ENCODE measurements around the gene MTHFS. TPM values are rescaled to one million over a fixed set of nuclear protein-coding genes. Genes with fewer than 3 reads are reported as not detected.
A peak's percentile ranks its signal among the peaks of the same experiment; 100 is the strongest.
"Not testable (repeated sequence)": the region's sequence is repeated elsewhere in the genome, so short reads cannot be mapped to it uniquely, and the experiment has no call there.

MTHFS gene
- total and polyA plus RNA-seq, 11 donors: 5.7 to 45.5 (median 13.4) TPM

GRCh38 chr15:79918278-79918677 is 21.5 kb upstream of the MTHFS start:
- Histone ChIP-seq H3K4me1 (peaks cover 0 to 12% (median 0%) of the 10 kb centered on the region in 12 donors), H3K27ac (no peak overlapping the region), H3K27me3 (no peaks in the 10 kb centered on the region), H3K36me3 (peaks cover 0 to 28% (median 0%) of the 10 kb centered on the region in 9 donors), H3K4me3 (no peak overlapping the region), H3K9me3 (peaks cover 0 to 86% (median 69%) of the 10 kb centered on the region in 12 donors)
- intact Hi-C loops (cut with DNase I): loop anchor here in 1 of 10 donors (5.0 kb wide), 1 partner anchor 234 kb away; the partner anchor contains the start of gene FAH
- DNase-seq (no peak), ATAC-seq (no peak)
- TF ChIP-seq POLR2A (IDR thresholded peaks at IDR 0.05): no peak
- no peak for TF ChIP-seq CTCF (IDR thresholded peaks at IDR 0.05)
- WGBS, 4 donors: 93 to 97% (median 95%) methylated on average over 11 of the region's 11 CpGs

GRCh38 chr15:79916502-79917132 is 19.8 kb upstream of the MTHFS start:
- no peak for TF ChIP-seq CTCF (IDR thresholded peaks at IDR 0.05)
- TF ChIP-seq POLR2A (IDR thresholded peaks at IDR 0.05): no peak
- Histone ChIP-seq H3K4me3 (no peak overlapping the region), H3K27ac (no peak overlapping the region), H3K4me1 (no peaks in the 10 kb centered on the region), H3K36me3 (peaks cover 0 to 31% (median 0%) of the 10 kb centered on the region in 9 donors), H3K9me3 (peaks cover 0 to 86% (median 67%) of the 10 kb centered on the region in 12 donors), H3K27me3 (no peaks in the 10 kb centered on the region)
- no peak for DNase-seq
- WGBS, 4 donors: 58 to 79% (median 64%) methylated on average over 3 of the region's 3 CpGs
- intact Hi-C loops (cut with DNase I): loop anchor here in 1 of 10 donors (5.0 kb wide), 1 partner anchor 236 kb away; the partner anchor contains the start of gene FAH
- ATAC-seq: no peak

- H3K9me3 ChIP-seq: peaks cover 0 to 80% (median 61%) of the 10 kb centered on the region in 12 donors
- not testable (repeated sequence) for ATAC-seq, H3K4me3 ChIP-seq, DNase-seq, H3K27ac ChIP-seq, H3K27me3 ChIP-seq, H3K4me1 ChIP-seq
- H3K36me3 ChIP-seq: peaks cover 0 to 26% (median 0%) of the 10 kb centered on the region in 9 donors
- WGBS, 4 donors: 88 to 96% (median 92%) methylated on average over 3 of the region's 3 CpGs
- intact Hi-C loops (cut with DNase I): loop anchor here in 1 of 10 donors (5.0 kb wide), 1 partner anchor 236 kb away; the partner anchor contains the start of gene FAH
These were observed 19.1 kb upstream of the MTHFS start for GRCh38 chr15:79915776-79916501.

- H3K36me3 ChIP-seq: peaks cover 0 to 17% (median 0%) of the 10 kb centered on the region in 9 donors
- no peak for DNase-seq
- H3K27me3 ChIP-seq: no peaks in the 10 kb centered on the region
- no peaks in the 10 kb centered on the region for H3K4me1 ChIP-seq
- no peak overlapping the region for H3K4me3 ChIP-seq
- no peak for ATAC-seq
- no peak overlapping the region for H3K27ac ChIP-seq
- TF ChIP-seq POLR2A (IDR thresholded peaks at IDR 0.05) (no peak), CTCF (IDR thresholded peaks at IDR 0.05) (no peak)
- intact Hi-C loops (cut with DNase I): loop anchor here in 1 of 10 donors (5.0 kb wide), 1 partner anchor 238 kb away; the partner anchor contains the start of gene FAH
- H3K9me3 ChIP-seq: peaks cover 0 to 68% (median 49%) of the 10 kb centered on the region in 12 donors
These were observed 17.9 kb upstream of the MTHFS start for GRCh38 chr15:79914728-79915127.

GRCh38 chr15:79909556-79910335 is 12.9 kb upstream of the MTHFS start:
- WGBS, 4 donors: 82 to 91% (median 89%) methylated on average over 4 of the region's 4 CpGs
- ATAC-seq; intact Hi-C loops (cut with DNase I); H3K36me3 ChIP-seq; H3K4me1 ChIP-seq; DNase-seq; H3K4me3 ChIP-seq; H3K27me3 ChIP-seq: not testable (repeated sequence)
- peak overlapping the region in 1 of 12 donors; percentile 37 for H3K27ac ChIP-seq
- peaks cover 0 to 23% (median 7%) of the 10 kb centered on the region in 12 donors for H3K9me3 ChIP-seq
